Liver (tissue), 9 donors: ENCODE results near the gene REEP1. TPM values are rescaled to one million over a fixed set of nuclear protein-coding genes. Genes with fewer than 3 reads are reported as not detected.
A peak's percentile ranks its signal among the peaks of the same experiment; 100 is the strongest.

Experiments
- DNase-seq: peaks from one replicate; pipeline ENCODE4 v3.0.0-alpha.2; 2017; ENCODE audit warnings: low spot score
- H3K27ac ChIP-seq, 2 donors: one replicate each; pipeline ENCODE4 v1.7.0; 2013; ENCODE audit warnings: inconsistent platforms in 2 of 2, low read length in 2 of 2, control low read depth in 1 of 2, low read depth in 1 of 2, mild to moderate bottlenecking in 1 of 2
- H3K27me3 ChIP-seq, 4 donors: one replicate each; pipeline versions ENCODE4 v1.6.1 to v1.7.0; 2013; ENCODE audit warnings: low read length in 3 of 4, inconsistent platforms in 1 of 4, mild to moderate bottlenecking in 1 of 4, moderate library complexity in 1 of 4; ENCODE audit not compliant: control insufficient read depth in 4 of 4, insufficient read depth in 4 of 4
- H3K36me3 ChIP-seq, 4 donors: one replicate each; pipeline versions ENCODE4 v1.6.1 to v1.7.0; 2013; ENCODE audit warnings: low read length in 3 of 4, mild to moderate bottlenecking in 3 of 4, low read depth in 1 of 4, moderate library complexity in 1 of 4; ENCODE audit not compliant: control insufficient read depth in 4 of 4, insufficient read depth in 3 of 4
- H3K4me1 ChIP-seq, 4 donors: one replicate each; pipeline versions ENCODE4 v1.6.1 to v1.7.0; 2013; ENCODE audit warnings: low read length in 3 of 4, mild to moderate bottlenecking in 3 of 4, moderate library complexity in 1 of 4; ENCODE audit not compliant: control insufficient read depth in 4 of 4, insufficient read depth in 4 of 4
- H3K4me3 ChIP-seq, 3 donors: one replicate each; pipeline versions ENCODE4 v1.6.1 to v1.7.0; 2013; ENCODE audit warnings: low read length in 3 of 3, control low read depth in 1 of 3, low read depth in 1 of 3, mild to moderate bottlenecking in 1 of 3
- H3K9ac ChIP-seq, 2 donors: one replicate each; pipeline ENCODE4 v1.7.0; 2013; ENCODE audit warnings: low read length in 2 of 2, mild to moderate bottlenecking in 2 of 2, moderate library complexity in 2 of 2, control low read depth in 1 of 2, low read depth in 1 of 2
- H3K9me3 ChIP-seq, 4 donors: one replicate each; pipeline versions ENCODE4 v1.6.1 to v1.7.0; 2013; ENCODE audit warnings: low read length in 3 of 4; ENCODE audit not compliant: control insufficient read depth in 4 of 4
- FOXA1 ChIP-seq: IDR thresholded peaks from 2 replicates; pipeline ENCODE4 v1.6.1; 2016; ENCODE audit warnings: antibody characterized with exemption
- GABPA ChIP-seq, 2 donors: IDR thresholded peaks in 1 of 2; conservative IDR thresholded peaks in 1 of 2; 2 replicates each; pipeline ENCODE4 v1.6.1; 2016; ENCODE audit warnings: antibody characterized with exemption in 2 of 2, mild to moderate bottlenecking in 1 of 2, moderate library complexity in 1 of 2
- HNF4A ChIP-seq, 2 donors: conservative IDR thresholded peaks; 2 replicates each; pipeline ENCODE4 v1.6.1; 2016; ENCODE audit warnings: antibody characterized with exemption in 2 of 2, mild to moderate bottlenecking in 2 of 2
- HNF4G ChIP-seq: IDR thresholded peaks from 2 replicates; pipeline ENCODE4 v1.6.1; 2016; ENCODE audit warnings: antibody characterized with exemption
- JUND ChIP-seq, 2 donors: IDR thresholded peaks; 2 replicates each; pipeline ENCODE4 v1.6.1; 2016; ENCODE audit warnings: antibody characterized with exemption in 2 of 2
- NR2F2 ChIP-seq: IDR thresholded peaks from 2 replicates; pipeline ENCODE4 v1.6.1; 2016; ENCODE audit warnings: antibody characterized with exemption
- RXRA ChIP-seq, 2 donors: IDR thresholded peaks; 2 replicates each; pipeline ENCODE4 v1.6.1; 2017 to 2018; ENCODE audit warnings: antibody characterized with exemption in 2 of 2, mild to moderate bottlenecking in 1 of 2
- SP1 ChIP-seq: IDR thresholded peaks from 2 replicates; pipeline ENCODE4 v1.6.1; 2018; ENCODE audit warnings: antibody characterized with exemption, mild to moderate bottlenecking
- TAF1 ChIP-seq: conservative IDR thresholded peaks from 2 replicates; pipeline ENCODE4 v1.6.1; 2016; ENCODE audit warnings: antibody characterized with exemption, mild to moderate bottlenecking
- YY1 ChIP-seq: IDR thresholded peaks from 2 replicates; pipeline ENCODE4 v1.6.1; 2016; ENCODE audit warnings: antibody characterized with exemption, mild to moderate bottlenecking
- WGBS: extraction: QIAGEN DNeasy Blood & Tissue Kit; methylation state at CpG from one replicate; pipeline ENCODE4 v1.1.7; 2013; 5-methylcytosine and 5-hydroxymethylcytosine counted together
- polyA plus RNA-seq, 2 donors: library from polyadenylated mRNA; stranded (reverse) in 1 of 2; unstranded in 1 of 2; fragments of 200-250 nt in 1 of 2; fragments of >200 nt in 1 of 2; fragmentation: Nextera tagmentation in 1 of 2; extraction: Ambion mirVana in 1 of 2; gene quantifications; one replicate each; pipeline versions ENCODE4 v1.2.1 to v1.2.3, GENCODE V29; 2013 to 2015
- total RNA-seq, 2 donors: library from RNA; depleted of rRNA; stranded (reverse); fragments of >200 nt; gene quantifications; one replicate each; pipeline ENCODE4 v1.2.3, GENCODE V29; 2014
- TF ChIP-seq, protein P1 (sequence below): IDR thresholded peaks from 2 replicates; pipeline ENCODE4 v1.6.1; 2016; ENCODE audit warnings: antibody characterized with exemption
- TF ChIP-seq, protein P2 (sequence below): fragments of 150-350 bp; IDR thresholded peaks from 2 replicates; pipeline ENCODE4 v1.5.1; 2017; ENCODE audit warnings: improper control_type of control experiment, low read depth, low read length; ENCODE audit not compliant: missing input control
- TF ChIP-seq, protein P3 (sequence below): IDR thresholded peaks from 2 replicates; pipeline ENCODE4 v1.6.1; 2016; ENCODE audit warnings: antibody characterized with exemption
- TF ChIP-seq, protein P4 (sequence below): IDR thresholded peaks from 2 replicates; pipeline ENCODE4 v1.6.1; 2016; ENCODE audit warnings: antibody characterized with exemption, mild to moderate bottlenecking
- donor health status: healthy.
- donor health status: healthy.
- donor health status: healthy.
- donor health status: healthy.
- donor health status: healthy.

Gene REEP1
- total and polyA plus RNA-seq, 4 donors = 0.46 to 1.7 (median 0.89) TPM

DNA sequence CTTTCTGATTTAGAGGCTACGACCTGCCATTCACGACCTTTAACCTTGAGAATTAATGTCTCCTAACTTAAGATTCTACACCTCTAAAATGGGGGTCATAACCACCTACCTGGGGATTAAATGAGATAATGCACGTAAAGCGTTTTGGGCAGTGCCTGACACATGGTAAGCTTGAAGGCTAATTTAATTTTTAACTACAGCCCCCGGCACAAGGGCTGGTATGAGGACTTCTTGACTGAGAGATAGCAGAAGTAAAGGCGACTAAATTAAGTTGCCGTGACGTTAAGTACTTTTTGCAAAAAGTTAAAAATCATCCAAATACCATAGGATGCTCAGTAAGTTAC is 137.6 kb downstream of the REEP1 start (continued):
- TF ChIP-seq, protein P1, sequence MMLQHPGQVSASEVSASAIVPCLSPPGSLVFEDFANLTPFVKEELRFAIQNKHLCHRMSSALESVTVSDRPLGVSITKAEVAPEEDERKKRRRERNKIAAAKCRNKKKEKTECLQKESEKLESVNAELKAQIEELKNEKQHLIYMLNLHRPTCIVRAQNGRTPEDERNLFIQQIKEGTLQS = no peak
- TF ChIP-seq GABPA (IDR thresholded peaks at IDR 0.05 in 1 of 2, conservative IDR thresholded peaks at IDR 0.05 in 1 of 2) = no peak
- TF ChIP-seq, protein P2, sequence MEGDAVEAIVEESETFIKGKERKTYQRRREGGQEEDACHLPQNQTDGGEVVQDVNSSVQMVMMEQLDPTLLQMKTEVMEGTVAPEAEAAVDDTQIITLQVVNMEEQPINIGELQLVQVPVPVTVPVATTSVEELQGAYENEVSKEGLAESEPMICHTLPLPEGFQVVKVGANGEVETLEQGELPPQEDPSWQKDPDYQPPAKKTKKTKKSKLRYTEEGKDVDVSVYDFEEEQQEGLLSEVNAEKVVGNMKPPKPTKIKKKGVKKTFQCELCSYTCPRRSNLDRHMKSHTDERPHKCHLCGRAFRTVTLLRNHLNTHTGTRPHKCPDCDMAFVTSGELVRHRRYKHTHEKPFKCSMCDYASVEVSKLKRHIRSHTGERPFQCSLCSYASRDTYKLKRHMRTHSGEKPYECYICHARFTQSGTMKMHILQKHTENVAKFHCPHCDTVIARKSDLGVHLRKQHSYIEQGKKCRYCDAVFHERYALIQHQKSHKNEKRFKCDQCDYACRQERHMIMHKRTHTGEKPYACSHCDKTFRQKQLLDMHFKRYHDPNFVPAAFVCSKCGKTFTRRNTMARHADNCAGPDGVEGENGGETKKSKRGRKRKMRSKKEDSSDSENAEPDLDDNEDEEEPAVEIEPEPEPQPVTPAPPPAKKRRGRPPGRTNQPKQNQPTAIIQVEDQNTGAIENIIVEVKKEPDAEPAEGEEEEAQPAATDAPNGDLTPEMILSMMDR = no peak
- no peak for TF ChIP-seq FOXA1
- TF ChIP-seq SP1 = no peak
- TF ChIP-seq TAF1 = no peak
- TF ChIP-seq NR2F2 = no peak

DNA sequence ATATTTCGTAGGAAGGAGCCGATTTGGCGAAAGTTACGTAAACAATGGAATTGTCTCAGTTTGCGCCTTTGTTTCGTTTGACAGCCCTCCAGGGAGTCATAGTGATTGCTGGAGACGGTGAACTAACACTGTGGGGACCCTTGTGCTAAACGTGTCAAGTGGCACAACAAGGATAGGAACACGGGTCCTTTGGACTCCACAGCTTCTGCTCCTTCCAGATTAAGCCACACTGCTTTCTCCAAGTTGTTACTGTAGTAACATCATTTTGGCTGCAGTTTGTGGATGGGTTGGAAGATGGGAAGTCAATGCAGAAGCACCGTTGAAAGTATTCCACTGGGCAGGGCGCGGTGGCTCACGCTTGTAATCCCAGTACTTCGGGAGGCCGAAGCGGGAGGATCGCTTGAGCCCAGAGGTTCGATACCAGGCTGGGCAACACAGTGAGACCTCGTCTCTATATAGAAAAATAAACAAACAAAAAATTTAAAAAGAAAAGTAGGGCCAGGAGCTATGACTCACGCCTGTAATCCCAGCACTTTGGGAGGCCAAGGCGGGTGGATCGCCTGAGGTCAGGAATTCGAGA is 141.5 kb downstream of the REEP1 start:
- peak overlapping the region; percentile 65 to 83 (median 83) for H3K4me3 ChIP-seq
- no peaks in the 10 kb centered on the region for H3K27me3 ChIP-seq
- TF ChIP-seq HNF4G (no peak), RXRA (IDR thresholded peaks at IDR 0.05) (peak in 1 of 2 donors; percentile 23), JUND (IDR thresholded peaks at IDR 0.05) (no peak)
- TF ChIP-seq, protein P1 = no peak
- TF ChIP-seq, protein P2 = no peak
- no peaks in the 10 kb centered on the region for H3K36me3 ChIP-seq
- H3K9me3 ChIP-seq = no peaks in the 10 kb centered on the region
- WGBS = 44% methylated on average over 23 of the region's 23 CpGs
- peak overlapping the region; percentile 8 to 80 for H3K9ac ChIP-seq
- peak overlapping the region; percentile 96 to 98 for H3K27ac ChIP-seq
- H3K4me1 ChIP-seq = peaks cover 5 to 42% (median 23%) of the 10 kb centered on the region in 4 donors
- DNase-seq = no peak

DNA sequence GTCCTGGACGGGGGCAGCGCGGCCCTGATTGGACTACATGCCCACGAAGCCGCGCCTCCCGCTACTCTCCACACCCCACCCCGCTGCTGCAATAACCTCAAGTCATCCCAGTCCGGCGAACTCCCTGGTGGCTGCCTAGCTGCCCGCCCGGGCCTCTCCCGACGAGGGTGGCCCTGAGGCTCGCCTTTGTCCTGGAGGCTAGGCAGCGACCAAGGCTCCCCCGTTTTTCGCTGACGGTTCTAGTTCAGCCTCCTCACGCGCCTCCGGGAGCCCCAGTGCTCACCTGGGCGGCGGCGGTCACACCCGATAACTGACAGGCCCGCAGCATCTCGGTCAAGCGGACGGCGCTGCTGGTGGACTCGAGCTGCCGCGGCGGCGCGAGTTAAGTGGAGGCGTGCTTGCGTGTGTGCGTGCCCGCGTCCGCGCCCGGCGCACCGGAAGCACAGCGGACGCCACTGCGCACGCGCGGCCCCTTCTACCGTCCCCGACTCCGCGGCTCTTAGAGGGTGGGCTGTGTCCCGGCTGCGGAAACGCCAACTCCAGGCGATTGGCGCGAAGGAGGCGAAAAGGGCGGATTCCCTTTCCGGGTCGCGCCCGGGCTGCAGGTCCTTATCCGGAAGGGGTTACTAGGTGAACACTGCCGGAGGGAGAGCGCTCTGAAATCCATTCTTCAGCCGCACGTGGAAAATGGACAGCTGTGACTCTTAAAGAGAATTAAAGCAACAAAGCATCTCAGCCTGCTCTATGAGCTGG is 142.2 kb downstream of the REEP1 start, which contains the start of gene IMMT:
Gene IMMT (minus strand): TSS at position 408 of the 753 bp plus-strand sequence. CDS start 80 bp downstream, at position 328.
- H3K9me3 ChIP-seq = no peaks in the 10 kb centered on the region
- H3K27ac ChIP-seq = peak within 1 kb of the TSS; percentile 96 to 98
- peak within 1 kb of the TSS; percentile 65 to 83 (median 83) for H3K4me3 ChIP-seq
- H3K27me3 ChIP-seq = no peaks in the 10 kb centered on the region
- peak within 1 kb of the TSS; percentile 63 to 80 for H3K9ac ChIP-seq
- H3K4me1 ChIP-seq = peaks cover 5 to 38% (median 24%) of the 10 kb centered on the region in 4 donors
- DNase-seq = peak; percentile 93
- H3K36me3 ChIP-seq = no peaks in the 10 kb centered on the region
- under 1% methylated on average over 74 of the region's 74 CpGs for WGBS
- TF ChIP-seq HNF4A (conservative IDR thresholded peaks at IDR 0.05) (peak; percentile 27 to 49), TAF1 (peak; percentile 21), JUND (IDR thresholded peaks at IDR 0.05) (peak in 1 of 2 donors; percentile 27), YY1 (peak; percentile 61)
- TF ChIP-seq, protein P1 = no peak
- TF ChIP-seq, protein P3, sequence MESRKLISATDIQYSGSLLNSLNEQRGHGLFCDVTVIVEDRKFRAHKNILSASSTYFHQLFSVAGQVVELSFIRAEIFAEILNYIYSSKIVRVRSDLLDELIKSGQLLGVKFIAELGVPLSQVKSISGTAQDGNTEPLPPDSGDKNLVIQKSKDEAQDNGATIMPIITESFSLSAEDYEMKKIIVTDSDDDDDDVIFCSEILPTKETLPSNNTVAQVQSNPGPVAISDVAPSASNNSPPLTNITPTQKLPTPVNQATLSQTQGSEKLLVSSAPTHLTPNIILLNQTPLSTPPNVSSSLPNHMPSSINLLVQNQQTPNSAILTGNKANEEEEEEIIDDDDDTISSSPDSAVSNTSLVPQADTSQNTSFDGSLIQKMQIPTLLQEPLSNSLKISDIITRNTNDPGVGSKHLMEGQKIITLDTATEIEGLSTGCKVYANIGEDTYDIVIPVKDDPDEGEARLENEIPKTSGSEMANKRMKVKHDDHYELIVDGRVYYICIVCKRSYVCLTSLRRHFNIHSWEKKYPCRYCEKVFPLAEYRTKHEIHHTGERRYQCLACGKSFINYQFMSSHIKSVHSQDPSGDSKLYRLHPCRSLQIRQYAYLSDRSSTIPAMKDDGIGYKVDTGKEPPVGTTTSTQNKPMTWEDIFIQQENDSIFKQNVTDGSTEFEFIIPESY = peak; percentile 14
- TF ChIP-seq, protein P2 = no peak
- TF ChIP-seq, protein P4, sequence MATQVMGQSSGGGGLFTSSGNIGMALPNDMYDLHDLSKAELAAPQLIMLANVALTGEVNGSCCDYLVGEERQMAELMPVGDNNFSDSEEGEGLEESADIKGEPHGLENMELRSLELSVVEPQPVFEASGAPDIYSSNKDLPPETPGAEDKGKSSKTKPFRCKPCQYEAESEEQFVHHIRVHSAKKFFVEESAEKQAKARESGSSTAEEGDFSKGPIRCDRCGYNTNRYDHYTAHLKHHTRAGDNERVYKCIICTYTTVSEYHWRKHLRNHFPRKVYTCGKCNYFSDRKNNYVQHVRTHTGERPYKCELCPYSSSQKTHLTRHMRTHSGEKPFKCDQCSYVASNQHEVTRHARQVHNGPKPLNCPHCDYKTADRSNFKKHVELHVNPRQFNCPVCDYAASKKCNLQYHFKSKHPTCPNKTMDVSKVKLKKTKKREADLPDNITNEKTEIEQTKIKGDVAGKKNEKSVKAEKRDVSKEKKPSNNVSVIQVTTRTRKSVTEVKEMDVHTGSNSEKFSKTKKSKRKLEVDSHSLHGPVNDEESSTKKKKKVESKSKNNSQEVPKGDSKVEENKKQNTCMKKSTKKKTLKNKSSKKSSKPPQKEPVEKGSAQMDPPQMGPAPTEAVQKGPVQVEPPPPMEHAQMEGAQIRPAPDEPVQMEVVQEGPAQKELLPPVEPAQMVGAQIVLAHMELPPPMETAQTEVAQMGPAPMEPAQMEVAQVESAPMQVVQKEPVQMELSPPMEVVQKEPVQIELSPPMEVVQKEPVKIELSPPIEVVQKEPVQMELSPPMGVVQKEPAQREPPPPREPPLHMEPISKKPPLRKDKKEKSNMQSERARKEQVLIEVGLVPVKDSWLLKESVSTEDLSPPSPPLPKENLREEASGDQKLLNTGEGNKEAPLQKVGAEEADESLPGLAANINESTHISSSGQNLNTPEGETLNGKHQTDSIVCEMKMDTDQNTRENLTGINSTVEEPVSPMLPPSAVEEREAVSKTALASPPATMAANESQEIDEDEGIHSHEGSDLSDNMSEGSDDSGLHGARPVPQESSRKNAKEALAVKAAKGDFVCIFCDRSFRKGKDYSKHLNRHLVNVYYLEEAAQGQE = peak; percentile 89
